ENCODE data around the gene VWA3A.
A peak's percentile ranks its signal among the peaks of the same experiment; 100 is the strongest.
"Not testable (repeated sequence)": the region's sequence is repeated elsewhere in the genome, so short reads cannot be mapped to it uniquely, and the experiment has no call there.

VWA3A gene, protein sequence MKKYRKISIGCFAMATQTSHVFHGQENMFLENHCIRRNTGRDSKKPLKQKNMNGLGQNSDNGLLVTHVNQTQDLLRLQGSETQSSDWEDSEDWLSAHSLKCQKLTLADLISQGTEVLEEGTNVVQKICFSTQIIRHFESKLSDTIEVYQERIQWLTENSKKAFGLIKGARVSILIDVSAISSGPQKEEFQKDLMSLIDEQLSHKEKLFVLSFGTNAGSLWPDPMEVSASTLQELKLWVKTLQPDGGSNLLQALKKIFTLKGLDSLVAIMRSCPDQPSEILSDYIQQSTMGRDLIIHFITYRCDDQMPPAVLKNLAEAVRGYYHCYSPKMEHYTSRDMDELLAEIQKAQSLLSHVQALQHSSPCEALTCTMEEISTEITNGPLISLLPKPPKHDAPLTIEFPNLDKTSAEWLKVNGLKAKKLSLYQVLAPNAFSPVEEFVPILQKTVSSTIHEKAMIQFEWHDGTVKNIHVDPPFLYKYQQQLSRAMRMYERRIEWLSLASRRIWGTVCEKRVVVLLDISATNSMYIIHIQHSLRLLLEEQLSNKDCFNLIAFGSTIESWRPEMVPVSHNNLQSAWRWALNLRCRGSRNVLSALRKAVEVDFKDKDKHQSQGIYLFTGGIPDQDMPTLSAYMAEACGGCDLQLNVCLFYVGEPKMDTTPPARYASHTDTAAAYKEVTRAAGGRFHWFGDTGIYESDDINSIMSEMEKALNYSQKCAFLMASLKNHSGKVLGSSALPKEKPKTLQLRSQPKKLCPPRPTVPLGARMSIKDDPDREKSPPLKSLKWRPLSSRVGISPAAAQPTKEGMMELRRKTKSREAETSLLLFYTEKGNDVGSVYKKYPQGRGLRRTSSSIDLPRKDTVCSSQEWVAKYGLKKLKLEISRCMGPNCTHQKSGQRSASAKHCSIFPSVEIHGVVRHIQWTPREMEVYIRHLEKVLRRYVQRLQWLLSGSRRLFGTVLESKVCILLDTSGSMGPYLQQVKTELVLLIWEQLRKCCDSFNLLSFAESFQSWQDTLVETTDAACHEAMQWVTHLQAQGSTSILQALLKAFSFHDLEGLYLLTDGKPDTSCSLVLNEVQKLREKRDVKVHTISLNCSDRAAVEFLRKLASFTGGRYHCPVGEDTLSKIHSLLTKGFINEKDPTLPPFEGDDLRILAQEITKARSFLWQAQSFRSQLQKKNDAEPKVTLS

DNA sequence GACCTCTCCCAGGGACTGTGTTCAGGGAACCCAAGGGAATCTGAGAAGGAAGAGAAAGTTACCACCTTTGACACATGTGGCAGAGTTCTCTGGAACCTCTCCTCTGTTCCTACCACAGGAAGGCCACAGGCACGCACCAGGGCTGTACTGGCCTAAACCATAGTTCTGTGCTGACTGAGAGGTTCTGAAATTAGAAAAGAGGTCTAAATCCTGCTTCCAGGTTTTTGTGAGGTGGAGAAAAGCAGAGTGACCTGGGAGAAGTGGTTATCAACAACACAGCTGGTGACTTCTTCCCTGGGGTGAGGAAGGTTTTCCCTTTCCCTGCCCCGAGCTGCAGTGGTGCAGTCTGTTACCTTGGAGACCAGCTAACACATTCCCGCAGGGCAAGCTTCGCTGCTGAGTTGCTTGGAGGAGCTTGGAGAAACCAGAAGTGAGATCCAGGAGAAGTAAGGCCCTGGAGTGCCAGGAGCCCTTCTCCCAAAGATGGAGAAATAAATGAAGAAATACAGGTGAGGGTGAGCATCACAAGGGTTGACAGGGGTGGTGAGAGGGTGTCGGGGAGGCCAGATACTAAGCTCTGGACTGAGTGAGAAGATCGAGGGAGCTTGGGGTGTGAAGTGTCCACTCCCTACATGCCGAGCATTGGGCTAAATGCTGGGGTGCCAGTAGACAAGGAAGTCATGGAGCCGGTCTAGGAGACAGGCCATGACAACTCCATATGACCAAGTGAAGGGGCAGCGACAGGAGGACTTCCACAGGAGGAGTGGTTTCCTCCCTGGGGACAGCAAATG lies at the start of gene VWA3A:
TSS of gene VWA3A (plus strand) at position 399 of the 791 bp plus-strand sequence. CDS start at position 496, 97 bp downstream.
- Histone ChIP-seq H3K27ac (ENCODE audit: low read depth, low read length) (no peak within 1 kb of the TSS), H3K9me3 (ENCODE audit: control insufficient read depth, insufficient read depth, low read depth, low read length) (no peaks in the 10 kb centered on the region), H3K4me1 (ENCODE audit: control insufficient read depth, insufficient read depth, low read length) (peaks cover 10% of the 10 kb centered on the region), H3K27me3 (ENCODE audit: control insufficient read depth, insufficient read depth, low read length) (no peaks in the 10 kb centered on the region), H3K36me3 (ENCODE audit: control insufficient read depth, insufficient read depth, low read length) (no peaks in the 10 kb centered on the region), H3K9ac (ENCODE audit: low read length) (peak within 1 kb of the TSS; percentile 57), H3K4me3 (ENCODE audit: low read depth, low read length) (peak within 1 kb of the TSS; percentile 13; the same call in 1 of the 2 replicates)

DNA sequence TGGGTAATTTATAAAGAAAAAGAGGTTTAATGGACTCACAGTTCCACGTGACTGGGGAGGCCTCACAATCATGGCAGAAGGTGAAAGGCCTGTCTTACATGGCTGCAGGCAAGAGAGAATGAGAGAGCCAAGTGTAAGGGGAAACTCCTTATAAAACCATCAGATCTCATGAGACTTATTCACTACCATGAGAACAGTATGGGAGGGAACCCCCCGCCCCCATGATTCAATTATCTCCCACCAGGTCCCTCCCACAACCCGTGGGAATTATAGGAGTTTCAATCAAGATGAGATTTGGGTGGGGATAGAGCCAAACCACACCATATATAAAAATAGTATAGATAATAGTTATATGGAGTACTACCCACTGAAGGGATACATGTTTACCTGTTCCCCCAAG lies 48.5 kb upstream of the VWA3A start:
- not testable (repeated sequence) for H3K9ac ChIP-seq (ENCODE audit: low read length); H3K27me3 ChIP-seq (ENCODE audit: control insufficient read depth, insufficient read depth, low read length); H3K4me3 ChIP-seq (ENCODE audit: low read depth, low read length); H3K9me3 ChIP-seq (ENCODE audit: control insufficient read depth, insufficient read depth, low read depth, low read length); H3K27ac ChIP-seq (ENCODE audit: low read depth, low read length); H3K4me1 ChIP-seq (ENCODE audit: control insufficient read depth, insufficient read depth, low read length); H3K36me3 ChIP-seq (ENCODE audit: control insufficient read depth, insufficient read depth, low read length)

DNA sequence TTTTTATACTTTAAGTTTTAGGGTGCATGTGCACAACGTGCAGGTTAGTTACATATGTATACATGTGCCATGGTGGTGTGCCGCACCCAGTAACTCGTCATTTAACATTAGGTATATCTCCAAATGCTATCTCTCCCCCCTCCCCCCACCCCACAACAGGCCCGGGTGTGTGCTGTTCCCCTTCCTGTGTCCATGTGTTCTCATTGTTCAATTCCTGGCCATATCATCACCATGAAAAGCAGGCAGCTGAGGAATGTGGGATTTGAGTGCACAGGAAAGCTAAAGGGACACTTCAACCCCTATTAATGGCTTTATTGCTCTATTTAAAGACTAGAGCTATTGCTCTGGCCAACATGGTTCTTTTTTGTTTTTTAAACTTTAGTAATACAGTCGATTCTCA lies 46.5 kb upstream of the VWA3A start:
- H3K9ac ChIP-seq (ENCODE audit: low read length); H3K36me3 ChIP-seq (ENCODE audit: control insufficient read depth, insufficient read depth, low read length); H3K4me1 ChIP-seq (ENCODE audit: control insufficient read depth, insufficient read depth, low read length); H3K27me3 ChIP-seq (ENCODE audit: control insufficient read depth, insufficient read depth, low read length); H3K4me3 ChIP-seq (ENCODE audit: low read depth, low read length); H3K27ac ChIP-seq (ENCODE audit: low read depth, low read length); H3K9me3 ChIP-seq (ENCODE audit: control insufficient read depth, insufficient read depth, low read depth, low read length): not testable (repeated sequence)

DNA sequence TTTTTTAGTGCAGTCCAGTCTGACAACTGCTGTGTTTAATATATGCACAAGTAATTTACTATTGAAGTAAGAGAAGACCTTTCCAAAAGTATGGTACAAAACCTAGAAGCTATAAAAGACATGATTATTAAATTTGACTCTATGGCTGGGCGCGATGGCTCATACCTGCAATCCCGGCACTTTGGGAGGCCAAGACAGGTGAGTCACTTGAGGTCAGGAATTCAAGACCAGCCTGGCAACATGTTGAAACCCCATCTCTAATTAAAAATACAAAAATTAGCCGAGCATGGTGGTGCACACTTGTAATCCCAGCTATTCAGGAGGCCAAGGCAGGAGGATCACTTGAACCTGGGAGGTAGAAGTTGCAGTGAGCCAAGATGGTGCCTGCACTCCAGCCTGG lies 41.4 kb upstream of the VWA3A start:
- no peak overlapping the region for H3K9ac ChIP-seq (ENCODE audit: low read length)
- no peaks in the 10 kb centered on the region for H3K36me3 ChIP-seq (ENCODE audit: control insufficient read depth, insufficient read depth, low read length)
- H3K4me1 ChIP-seq (ENCODE audit: control insufficient read depth, insufficient read depth, low read length): no peaks in the 10 kb centered on the region; the same call in 1 of the 2 replicates
- H3K9me3 ChIP-seq (ENCODE audit: control insufficient read depth, insufficient read depth, low read depth, low read length): no peaks in the 10 kb centered on the region
- H3K27ac ChIP-seq (ENCODE audit: low read depth, low read length): no peak overlapping the region
- no peaks in the 10 kb centered on the region for H3K27me3 ChIP-seq (ENCODE audit: control insufficient read depth, insufficient read depth, low read length)
- H3K4me3 ChIP-seq (ENCODE audit: low read depth, low read length): no peak overlapping the region

DNA sequence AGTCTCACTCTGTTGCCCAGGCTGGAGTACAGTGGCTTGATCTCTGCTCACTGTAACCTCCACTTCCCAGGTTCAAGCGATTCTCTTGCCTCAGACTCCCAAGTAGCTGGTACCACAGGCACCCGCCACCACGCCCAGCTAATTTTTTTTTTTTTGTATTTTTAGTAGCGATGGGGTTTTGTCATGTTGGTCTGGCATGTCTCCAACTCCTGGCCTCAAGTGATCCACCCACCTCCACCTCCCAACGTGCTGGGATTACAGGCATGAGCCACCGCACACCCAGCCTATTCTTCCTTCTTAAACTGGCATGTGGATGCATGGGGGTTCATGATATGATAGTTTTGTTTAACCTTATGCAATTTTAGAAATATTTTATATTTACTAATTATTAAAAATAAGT lies 39.4 kb upstream of the VWA3A start:
- no peaks in the 10 kb centered on the region for H3K36me3 ChIP-seq (ENCODE audit: control insufficient read depth, insufficient read depth, low read length)
- H3K9me3 ChIP-seq (ENCODE audit: control insufficient read depth, insufficient read depth, low read depth, low read length): no peaks in the 10 kb centered on the region
- no peak overlapping the region for H3K27ac ChIP-seq (ENCODE audit: low read depth, low read length)
- H3K27me3 ChIP-seq (ENCODE audit: control insufficient read depth, insufficient read depth, low read length): no peaks in the 10 kb centered on the region
- no peak overlapping the region for H3K4me3 ChIP-seq (ENCODE audit: low read depth, low read length)
- no peak overlapping the region for H3K9ac ChIP-seq (ENCODE audit: low read length)
- no peaks in the 10 kb centered on the region; the same call in 1 of the 2 replicates for H3K4me1 ChIP-seq (ENCODE audit: control insufficient read depth, insufficient read depth, low read length)

DNA sequence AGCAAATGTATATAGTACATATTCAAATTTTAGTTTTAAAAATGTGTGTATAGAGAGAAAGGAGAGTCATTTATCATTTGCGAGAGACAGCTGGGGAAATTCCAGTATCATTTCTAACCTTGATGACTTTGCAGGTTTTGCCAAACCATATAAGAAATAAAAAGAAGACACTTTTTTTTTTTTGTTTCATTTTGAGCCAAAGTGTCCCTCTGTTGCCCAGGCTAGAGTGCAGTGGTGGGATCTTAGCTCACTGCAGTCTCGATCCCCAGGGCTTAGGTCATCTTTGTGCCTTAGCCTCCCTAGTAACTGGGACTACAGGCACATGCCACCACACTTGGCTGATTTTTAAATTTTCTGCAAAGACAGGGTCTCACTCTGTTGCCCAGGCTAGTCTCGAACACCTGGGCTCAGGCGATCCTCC lies 38.4 kb upstream of the VWA3A start:
- H3K4me3 ChIP-seq (ENCODE audit: low read depth, low read length): no peak overlapping the region

DNA sequence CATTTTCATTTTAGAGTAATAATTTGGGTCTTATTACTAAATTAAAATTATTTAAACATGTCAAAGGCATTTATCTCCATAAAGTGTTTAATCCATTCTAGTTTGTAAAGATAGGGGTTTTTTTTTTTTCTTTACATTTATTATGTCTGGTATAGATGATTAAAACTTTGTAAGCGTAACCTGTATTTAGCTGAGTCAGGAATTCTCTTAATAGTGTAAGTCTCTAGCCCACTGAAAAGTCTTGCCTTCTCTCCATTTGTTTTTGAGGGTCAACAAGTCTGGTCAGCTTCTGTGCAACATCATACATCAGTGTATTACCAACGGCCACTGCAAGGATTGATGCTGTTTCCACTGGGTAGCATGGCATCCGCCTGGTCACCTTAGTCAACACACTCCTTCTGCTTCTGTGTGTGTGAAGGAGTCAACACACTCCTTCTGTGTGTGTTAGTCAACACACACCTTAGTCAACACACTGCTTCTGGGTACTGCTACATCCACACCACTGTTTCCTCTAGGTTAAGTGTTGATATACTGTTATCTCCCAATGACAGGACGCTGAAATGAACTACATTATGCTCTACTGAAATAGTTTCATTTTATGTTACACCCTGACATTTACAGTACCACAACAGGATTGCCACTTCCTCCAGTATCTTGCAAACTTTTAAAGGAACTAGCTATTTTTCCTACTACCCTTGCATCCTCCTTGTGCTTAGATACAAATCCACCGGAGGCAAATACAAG lies 37.3 kb upstream of the VWA3A start:
- no peak overlapping the region for H3K4me3 ChIP-seq (ENCODE audit: low read depth, low read length)
- no peaks in the 10 kb centered on the region; the same call in 1 of the 2 replicates for H3K4me1 ChIP-seq (ENCODE audit: control insufficient read depth, insufficient read depth, low read length)
- no peak overlapping the region for H3K27ac ChIP-seq (ENCODE audit: low read depth, low read length)
- no peak overlapping the region for H3K9ac ChIP-seq (ENCODE audit: low read length)
- H3K36me3 ChIP-seq (ENCODE audit: control insufficient read depth, insufficient read depth, low read length): no peaks in the 10 kb centered on the region
- H3K27me3 ChIP-seq (ENCODE audit: control insufficient read depth, insufficient read depth, low read length): no peaks in the 10 kb centered on the region
- H3K9me3 ChIP-seq (ENCODE audit: control insufficient read depth, insufficient read depth, low read depth, low read length): no peaks in the 10 kb centered on the region

More for the DNA sequence above, 38.4 kb upstream of the VWA3A start:
- Histone ChIP-seq H3K27ac (ENCODE audit: low read depth, low read length) (no peak overlapping the region), H3K9ac (ENCODE audit: low read length) (no peak overlapping the region), H3K9me3 (ENCODE audit: control insufficient read depth, insufficient read depth, low read depth, low read length) (no peaks in the 10 kb centered on the region), H3K4me1 (ENCODE audit: control insufficient read depth, insufficient read depth, low read length) (no peaks in the 10 kb centered on the region; the same call in 1 of the 2 replicates), H3K27me3 (ENCODE audit: control insufficient read depth, insufficient read depth, low read length) (no peaks in the 10 kb centered on the region), H3K36me3 (ENCODE audit: control insufficient read depth, insufficient read depth, low read length) (no peaks in the 10 kb centered on the region)

DNA sequence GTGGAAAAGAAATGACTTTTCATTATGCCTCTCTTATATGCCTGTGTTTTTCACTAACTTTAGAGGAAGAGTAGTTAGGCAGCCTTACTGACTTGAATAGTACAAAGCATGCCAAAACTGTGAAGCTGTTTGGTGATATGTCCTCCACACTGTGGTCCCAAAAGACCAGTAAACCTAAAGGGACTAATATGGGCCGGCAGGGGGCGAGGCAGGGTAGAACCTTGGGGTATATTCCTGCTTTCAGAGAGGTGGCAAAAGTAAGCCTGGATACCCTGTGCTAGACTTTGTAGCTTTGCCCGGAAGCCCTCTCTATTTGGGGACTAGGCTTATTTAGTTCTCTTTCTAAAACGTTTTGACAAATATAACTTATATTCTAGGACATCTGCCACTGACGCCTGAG lies 36.5 kb upstream of the VWA3A start:
- H3K9me3 ChIP-seq (ENCODE audit: control insufficient read depth, insufficient read depth, low read depth, low read length): no peaks in the 10 kb centered on the region
- H3K9ac ChIP-seq (ENCODE audit: low read length): no peak overlapping the region
- no peak overlapping the region for H3K4me3 ChIP-seq (ENCODE audit: low read depth, low read length)
- no peaks in the 10 kb centered on the region; the same call in 1 of the 2 replicates for H3K4me1 ChIP-seq (ENCODE audit: control insufficient read depth, insufficient read depth, low read length)
- no peaks in the 10 kb centered on the region for H3K27me3 ChIP-seq (ENCODE audit: control insufficient read depth, insufficient read depth, low read length)
- H3K27ac ChIP-seq (ENCODE audit: low read depth, low read length): no peak overlapping the region
- H3K36me3 ChIP-seq (ENCODE audit: control insufficient read depth, insufficient read depth, low read length): no peaks in the 10 kb centered on the region

DNA sequence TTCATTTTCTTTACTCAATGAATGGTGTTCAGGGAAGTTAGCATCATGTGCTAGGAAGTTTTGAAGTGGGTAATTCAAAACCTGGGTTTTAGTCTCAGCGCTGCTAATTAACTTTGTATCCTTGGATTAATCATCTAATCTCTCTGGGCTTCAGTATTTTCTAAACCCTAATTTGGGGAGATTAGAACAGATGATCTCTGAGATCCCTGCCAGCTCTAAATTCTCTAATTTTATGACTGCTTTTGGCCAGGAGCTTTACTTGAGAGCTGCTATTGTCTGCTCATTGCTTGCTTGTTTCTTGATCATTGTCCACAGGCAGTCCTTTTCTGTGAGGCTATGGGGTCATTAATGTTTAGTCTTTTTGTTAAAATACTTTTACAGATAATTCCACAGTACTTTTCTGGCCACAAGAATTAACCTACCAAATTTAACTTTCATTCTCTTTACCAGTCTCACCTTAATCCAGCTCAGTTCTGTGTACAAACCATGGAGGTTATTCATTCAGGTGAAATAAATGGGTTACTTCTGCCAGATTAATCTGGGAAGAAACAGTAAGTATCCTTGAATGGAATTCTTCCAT lies 28.4 kb upstream of the VWA3A start:
- Histone ChIP-seq H3K9ac (ENCODE audit: low read length) (no peak overlapping the region), H3K27ac (ENCODE audit: low read depth, low read length) (no peak overlapping the region), H3K27me3 (ENCODE audit: control insufficient read depth, insufficient read depth, low read length) (no peaks in the 10 kb centered on the region), H3K9me3 (ENCODE audit: control insufficient read depth, insufficient read depth, low read depth, low read length) (peaks cover 13% of the 10 kb centered on the region), H3K4me3 (ENCODE audit: low read depth, low read length) (no peak overlapping the region), H3K36me3 (ENCODE audit: control insufficient read depth, insufficient read depth, low read length) (no peaks in the 10 kb centered on the region), H3K4me1 (ENCODE audit: control insufficient read depth, insufficient read depth, low read length) (peaks cover 5% of the 10 kb centered on the region; the same call in 1 of the 2 replicates)

Measured in HUES6 (cell line).